ENCODE data around the gene MED12L.

DNA sequence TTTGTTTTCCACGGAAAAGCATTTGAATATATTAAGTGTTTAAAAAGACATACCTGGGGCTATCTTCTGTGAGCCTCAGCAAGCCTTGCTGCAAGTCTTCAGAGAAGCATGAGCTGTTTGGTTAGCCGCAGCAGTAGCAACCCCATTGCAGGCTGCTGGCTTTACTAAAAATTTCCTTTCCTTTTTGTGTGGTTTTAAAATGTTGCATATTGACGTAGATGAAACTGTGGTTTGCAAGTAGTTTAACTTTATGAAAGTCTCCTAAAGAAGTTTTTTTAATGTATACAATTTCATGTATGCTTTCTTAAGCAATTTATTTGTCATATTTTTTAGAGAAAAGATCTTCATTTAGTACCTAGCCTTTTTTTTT lies 117.6 kb downstream of the MED12L start, which contains the start of gene GPR171:
- TF ChIP-seq, protein P1, sequence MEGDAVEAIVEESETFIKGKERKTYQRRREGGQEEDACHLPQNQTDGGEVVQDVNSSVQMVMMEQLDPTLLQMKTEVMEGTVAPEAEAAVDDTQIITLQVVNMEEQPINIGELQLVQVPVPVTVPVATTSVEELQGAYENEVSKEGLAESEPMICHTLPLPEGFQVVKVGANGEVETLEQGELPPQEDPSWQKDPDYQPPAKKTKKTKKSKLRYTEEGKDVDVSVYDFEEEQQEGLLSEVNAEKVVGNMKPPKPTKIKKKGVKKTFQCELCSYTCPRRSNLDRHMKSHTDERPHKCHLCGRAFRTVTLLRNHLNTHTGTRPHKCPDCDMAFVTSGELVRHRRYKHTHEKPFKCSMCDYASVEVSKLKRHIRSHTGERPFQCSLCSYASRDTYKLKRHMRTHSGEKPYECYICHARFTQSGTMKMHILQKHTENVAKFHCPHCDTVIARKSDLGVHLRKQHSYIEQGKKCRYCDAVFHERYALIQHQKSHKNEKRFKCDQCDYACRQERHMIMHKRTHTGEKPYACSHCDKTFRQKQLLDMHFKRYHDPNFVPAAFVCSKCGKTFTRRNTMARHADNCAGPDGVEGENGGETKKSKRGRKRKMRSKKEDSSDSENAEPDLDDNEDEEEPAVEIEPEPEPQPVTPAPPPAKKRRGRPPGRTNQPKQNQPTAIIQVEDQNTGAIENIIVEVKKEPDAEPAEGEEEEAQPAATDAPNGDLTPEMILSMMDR (IDR thresholded peaks at IDR 0.05 in 2 of 3, conservative IDR thresholded peaks at IDR 0.05 in 1 of 3; ENCODE audit: borderline replicate concordance in 1 of 3, insufficient read depth in 1 of 3, low read depth in 2 of 3, low read length in 2 of 3): no peak
- TF ChIP-seq ZBTB33 (IDR thresholded peaks at IDR 0.05; ENCODE audit: extremely low read depth, insufficient replicate concordance, low read length) (no peak), YY1 (IDR thresholded peaks at IDR 0.05; ENCODE audit: extremely low read depth, insufficient replicate concordance, low read depth, low read length) (no peak), CEBPB (IDR thresholded peaks at IDR 0.05; ENCODE audit: low read depth) (no peak), JUND (IDR thresholded peaks at IDR 0.05) (no peak)
